ENCODE data around the gene HDAC5.
"Not testable (repeated sequence)": the region's sequence is repeated elsewhere in the genome, so short reads cannot be mapped to it uniquely, and the experiment has no call there.

Gene HDAC5

DNA sequence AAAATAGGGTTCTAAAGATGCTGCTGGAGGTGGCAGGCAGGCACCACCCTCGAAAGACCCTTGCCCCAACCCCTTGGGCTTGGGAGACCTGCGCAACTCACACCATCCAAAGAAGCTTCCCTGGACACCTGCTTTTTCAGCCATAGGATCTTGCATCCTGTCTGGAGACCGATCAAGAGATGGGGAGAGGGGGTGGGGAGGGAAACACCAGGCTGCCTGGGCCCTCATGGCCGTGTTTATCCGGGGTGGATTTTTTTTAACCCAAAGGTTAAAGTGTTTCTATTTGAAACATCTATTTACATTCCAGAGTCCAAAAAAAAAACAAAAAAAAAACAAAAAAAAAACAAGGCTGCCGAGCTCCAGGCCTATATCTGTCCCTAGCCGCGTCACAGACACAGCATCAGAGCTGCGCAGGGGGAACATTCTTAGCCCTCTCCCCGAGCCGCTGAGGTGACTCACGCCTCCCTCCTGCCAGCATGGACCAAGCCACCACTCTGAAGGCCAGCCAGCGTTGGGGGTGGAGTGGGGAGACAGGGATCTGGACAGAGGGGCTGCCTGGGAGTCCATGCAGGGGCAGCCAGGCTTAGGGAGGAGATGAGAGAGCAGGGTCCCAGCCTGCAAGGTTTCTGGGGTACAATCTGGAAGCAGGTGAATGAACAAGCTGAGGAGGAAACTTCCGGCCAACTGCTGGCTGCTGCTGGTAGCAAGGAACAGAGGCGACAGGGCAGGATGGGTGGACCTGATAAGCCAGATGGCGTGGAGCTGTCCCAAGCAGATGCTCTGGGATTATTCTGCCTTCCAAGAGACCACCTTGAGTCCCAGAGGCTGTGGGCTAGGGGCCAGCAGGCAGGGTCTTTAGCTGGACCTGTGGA, 14.8 kb downstream of the HDAC5 start:
- no peak for DNase-seq (ENCODE audit: insufficient read length, low spot score)
- TF ChIP-seq, protein P1, sequence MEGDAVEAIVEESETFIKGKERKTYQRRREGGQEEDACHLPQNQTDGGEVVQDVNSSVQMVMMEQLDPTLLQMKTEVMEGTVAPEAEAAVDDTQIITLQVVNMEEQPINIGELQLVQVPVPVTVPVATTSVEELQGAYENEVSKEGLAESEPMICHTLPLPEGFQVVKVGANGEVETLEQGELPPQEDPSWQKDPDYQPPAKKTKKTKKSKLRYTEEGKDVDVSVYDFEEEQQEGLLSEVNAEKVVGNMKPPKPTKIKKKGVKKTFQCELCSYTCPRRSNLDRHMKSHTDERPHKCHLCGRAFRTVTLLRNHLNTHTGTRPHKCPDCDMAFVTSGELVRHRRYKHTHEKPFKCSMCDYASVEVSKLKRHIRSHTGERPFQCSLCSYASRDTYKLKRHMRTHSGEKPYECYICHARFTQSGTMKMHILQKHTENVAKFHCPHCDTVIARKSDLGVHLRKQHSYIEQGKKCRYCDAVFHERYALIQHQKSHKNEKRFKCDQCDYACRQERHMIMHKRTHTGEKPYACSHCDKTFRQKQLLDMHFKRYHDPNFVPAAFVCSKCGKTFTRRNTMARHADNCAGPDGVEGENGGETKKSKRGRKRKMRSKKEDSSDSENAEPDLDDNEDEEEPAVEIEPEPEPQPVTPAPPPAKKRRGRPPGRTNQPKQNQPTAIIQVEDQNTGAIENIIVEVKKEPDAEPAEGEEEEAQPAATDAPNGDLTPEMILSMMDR (IDR thresholded peaks at IDR 0.05; ENCODE audit: insufficient read depth, missing control alignments): no peak
- no peak for FAIRE-seq

DNA sequence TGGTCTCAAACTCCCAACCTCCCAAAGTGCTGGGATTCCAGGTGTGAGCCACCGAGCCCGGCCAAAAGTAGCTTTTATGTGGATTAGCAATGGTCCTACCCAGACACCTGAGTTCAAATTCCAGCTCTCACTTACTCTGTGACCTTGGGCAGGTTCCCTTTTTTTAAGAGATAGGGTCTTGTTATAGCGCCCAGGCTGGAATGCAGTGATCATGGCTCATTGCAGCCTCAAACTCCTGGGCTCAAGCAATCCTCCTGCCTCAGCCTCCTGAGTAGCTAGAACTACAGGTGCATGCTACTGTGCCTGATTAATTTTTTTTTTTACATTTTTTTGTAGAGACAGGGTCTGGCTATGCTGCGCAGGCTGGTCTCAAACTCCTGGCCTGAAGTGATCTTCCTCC, 16.6 kb downstream of the HDAC5 start:
- no peak for FAIRE-seq
- no peak for DNase-seq (ENCODE audit: insufficient read length, low spot score)
- TF ChIP-seq, protein P1 (IDR thresholded peaks at IDR 0.05; ENCODE audit: insufficient read depth, missing control alignments): no peak

DNA sequence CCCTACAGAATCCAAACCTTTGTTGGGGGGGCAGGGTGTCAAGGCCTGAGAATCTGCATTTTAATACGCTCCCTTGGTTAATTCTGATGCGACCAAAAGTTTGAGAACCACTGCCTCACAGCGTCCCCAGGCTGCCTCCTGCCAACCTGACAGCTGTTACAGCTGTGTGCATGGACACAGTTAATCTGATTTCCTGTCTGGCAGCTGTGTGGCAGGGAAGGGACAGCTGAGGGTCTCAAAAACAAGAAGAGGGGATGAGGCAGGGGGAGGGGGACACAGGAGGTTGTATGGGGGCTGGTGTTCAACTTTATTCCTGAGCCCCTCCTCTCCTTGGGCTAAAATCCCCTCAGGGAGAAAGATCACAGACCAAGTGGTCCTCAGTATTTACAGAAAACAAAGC, 17.5 kb downstream of the HDAC5 start:
- no peak for DNase-seq (ENCODE audit: insufficient read length, low spot score)
- FAIRE-seq: no peak
- TF ChIP-seq, protein P1 (IDR thresholded peaks at IDR 0.05; ENCODE audit: insufficient read depth, missing control alignments): no peak

DNA sequence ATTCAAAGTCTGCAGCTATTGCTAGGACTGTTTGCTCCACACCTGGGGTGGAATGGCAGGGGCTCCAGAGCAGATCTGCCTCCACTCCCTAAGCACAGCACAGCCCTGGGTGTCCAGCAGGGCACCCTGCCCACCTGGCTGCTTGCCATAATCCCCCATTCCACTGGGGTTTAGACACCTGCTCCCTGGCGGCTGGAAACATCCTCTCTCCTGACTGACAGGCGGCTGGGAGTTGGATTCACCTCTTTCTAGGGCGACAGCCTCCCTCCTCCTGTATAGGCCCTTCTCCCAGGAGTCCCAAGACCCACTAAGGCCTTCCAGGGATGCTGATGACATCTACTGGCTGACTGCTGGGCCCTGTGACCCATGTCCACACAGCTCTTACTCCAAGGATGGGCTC, 18.0 kb downstream of the HDAC5 start:
- DNase-seq (ENCODE audit: insufficient read length, low spot score) (peak; percentile 76), FAIRE-seq (no peak)

DNA sequence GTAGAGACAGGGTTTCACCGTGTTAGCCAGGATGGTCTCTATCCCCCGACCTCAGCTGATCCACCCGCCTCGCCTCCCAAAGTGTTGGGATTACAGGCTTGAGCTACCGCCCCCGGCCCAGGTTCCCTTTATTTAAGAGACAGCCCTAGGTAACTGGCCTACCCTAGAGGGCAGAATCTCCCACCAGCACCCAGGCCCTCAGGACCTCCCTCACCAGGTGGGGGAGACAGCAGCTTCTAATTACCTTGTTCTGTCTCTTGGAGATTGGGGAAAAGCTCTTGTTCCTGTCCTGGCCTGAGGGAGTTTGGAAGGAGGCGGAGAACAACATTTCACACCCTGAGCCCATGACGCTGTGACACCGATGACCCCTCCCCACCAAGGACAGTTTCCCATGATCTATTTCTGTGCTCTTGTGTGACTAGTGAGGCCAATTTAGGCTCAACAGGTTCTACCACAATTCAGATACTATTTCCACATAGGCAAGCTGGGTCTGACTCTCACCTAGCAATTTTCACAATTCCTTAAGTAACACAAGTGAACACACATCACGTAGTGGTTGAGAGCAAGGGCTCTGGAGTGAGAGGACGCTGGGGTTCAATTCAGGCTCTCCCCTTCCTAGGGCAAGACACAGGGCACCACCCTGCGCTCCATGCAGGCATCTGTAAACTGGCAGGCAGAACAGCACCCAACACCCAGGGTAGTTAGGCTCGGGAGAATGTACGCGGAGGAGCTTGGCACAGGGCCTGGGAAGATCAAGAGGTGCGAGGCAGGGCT, 20.4 kb downstream of the HDAC5 start:
- DNase-seq (ENCODE audit: insufficient read length, low spot score) (no peak), FAIRE-seq (no peak)
- TF ChIP-seq, protein P1 (IDR thresholded peaks at IDR 0.05; ENCODE audit: insufficient read depth, missing control alignments): no peak

More for the DNA sequence above, 18.0 kb downstream of the HDAC5 start:
- TF ChIP-seq, protein P1 (IDR thresholded peaks at IDR 0.05; ENCODE audit: insufficient read depth, missing control alignments): no peak

DNA sequence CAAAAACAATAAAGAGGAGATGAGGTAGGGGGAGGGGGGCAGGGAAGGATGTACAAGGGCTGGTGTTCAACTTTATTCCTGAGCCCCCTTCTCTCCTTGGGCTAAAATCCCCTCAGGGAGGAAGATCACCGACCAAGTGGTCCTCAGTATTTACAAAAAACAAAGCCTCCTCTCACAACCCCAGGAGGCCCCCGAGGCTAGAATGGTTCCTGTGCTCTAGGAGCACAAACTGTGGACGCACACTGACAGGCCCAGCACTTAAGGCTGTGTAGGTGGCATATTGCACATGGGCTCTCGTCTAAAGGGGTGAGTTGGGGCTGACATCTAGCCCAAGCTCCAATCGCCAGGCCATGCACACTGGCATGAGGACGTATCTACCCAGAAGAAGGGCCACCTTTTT, 21.6 kb downstream of the HDAC5 start:
- DNase-seq (ENCODE audit: insufficient read length, low spot score); FAIRE-seq: not testable (repeated sequence)

DNA sequence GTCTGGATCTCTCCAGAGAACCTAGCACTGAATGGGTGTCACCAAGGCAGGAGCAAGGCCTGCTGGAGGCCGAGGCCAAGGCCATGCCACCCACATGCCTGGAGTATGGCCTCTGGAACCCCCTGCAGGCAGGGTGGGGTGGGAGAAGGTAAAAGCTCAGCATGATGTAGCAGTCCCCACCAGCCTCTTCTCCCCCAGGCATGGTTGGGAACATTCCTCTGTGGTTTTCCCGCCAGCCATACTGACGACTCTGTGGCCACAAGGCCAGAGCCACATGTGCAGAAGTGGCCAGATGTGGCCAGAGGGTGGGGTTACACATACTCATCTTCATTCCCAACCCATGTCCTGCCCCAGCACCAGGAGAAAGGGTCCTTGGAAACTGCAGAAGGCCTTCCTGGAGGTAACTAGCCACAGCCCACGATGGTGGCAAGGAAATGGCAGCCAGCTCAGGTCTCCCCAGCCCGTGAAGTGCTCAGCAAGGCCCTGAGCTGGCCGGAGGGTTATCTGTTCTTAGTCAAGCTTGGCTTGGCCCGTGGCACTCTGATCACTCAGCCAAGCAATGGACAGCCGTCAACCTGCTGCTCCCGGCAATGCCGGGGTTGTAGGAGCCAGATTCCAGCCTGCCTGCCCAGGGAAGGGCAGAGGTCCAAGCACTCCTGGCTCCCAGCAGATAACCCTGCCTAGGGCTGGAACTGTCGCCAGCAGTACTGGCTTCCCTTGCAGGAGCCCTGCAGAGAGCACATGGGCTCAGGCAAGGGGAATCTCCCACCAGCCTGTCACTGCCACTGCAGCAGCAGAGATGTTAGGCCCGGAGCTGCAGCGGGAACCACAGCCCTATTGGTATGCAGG, 26.1 kb downstream of the HDAC5 start:
- FAIRE-seq (no peak), DNase-seq (ENCODE audit: insufficient read length, low spot score) (no peak)
- TF ChIP-seq, protein P1 (IDR thresholded peaks at IDR 0.05; ENCODE audit: insufficient read depth, missing control alignments): no peak

All from D721Med (cell line).